HCT116 (cell line): ENCODE data around the gene GRB7. TPM values are rescaled to one million over a fixed set of nuclear protein-coding genes. Genes with fewer than 3 reads are reported as not detected.
"Not testable (repeated sequence)": the region's sequence is repeated elsewhere in the genome, so short reads cannot be mapped to it uniquely, and the experiment has no call there.

Source experiments
- ATAC-seq: fragments of 200-7000 bp; cut with Tn5 transposase; 2 replicates; pipeline ENCODE4 v1.9.1; 2020; ENCODE audit warnings: mild to moderate bottlenecking, moderate library complexity
- BruUV-seq: library from RNA; stranded (reverse); fragments of 400-500 nt; replicated peaks from 2 replicates; lab custom pipeline; 2021; lab: Mats Ljungman, UMichigan
- CTCF ChIA-PET: fragments of 300-600 bp; sonication (Branson Sonifier 250); formaldehyde crosslinking; loops from one replicate; lab custom pipeline; 2021; ENCODE audit warnings: antibody characterized with exemption; lab: Charles Lee
- POLR2A ChIA-PET: fragments of 300-600, 350-600 bp; sonication (Branson Sonifier 250); formaldehyde crosslinking; loops from one replicate; lab custom pipeline; 2021; ENCODE audit warnings: antibody characterized with exemption; lab: Charles Lee
- RAD21 ChIA-PET, 2 experiments: fragments of 300-600 bp; sonication (Branson Sonifier 250); formaldehyde crosslinking; loops; one replicate each; lab custom pipeline; 2023; ENCODE audit warnings: low total read pairs in 2 of 2; ENCODE audit not compliant: uncharacterized antibody in 2 of 2, unreplicated experiment in 2 of 2, low non-redundant PET in 1 of 2; lab: Charles Lee
- DNase-seq: peaks from one replicate; pipeline ENCODE4 v3.0.0-alpha.2; 2010; ENCODE audit warnings: low read depth, low spot score
- H2AFZ ChIP-seq: fragments of 200-600 bp; shearing (Covaris generic), sonication (generic); 2 replicates; pipeline ENCODE4 v1.6.1; 2017; ENCODE audit warnings: low read depth, mixed run types, mixed read lengths, antibody characterized with exemption, low read length; ENCODE audit not compliant: poor library complexity, severe bottlenecking
- H3K27ac ChIP-seq: 2 replicates; pipeline ENCODE4 v1.5.1; 2012; ENCODE audit warnings: low read depth, low read length
- H3K27me3 ChIP-seq: fragments of 200-600 bp; sonication (generic); 2 replicates; pipeline ENCODE4 v1.6.1; 2016; ENCODE audit warnings: mixed run types, low read length, mixed read lengths; ENCODE audit not compliant: insufficient read depth
- H3K36me3 ChIP-seq, 2 experiments: fragments of 200-500 bp in 1 of 2; fragments of 200-600 bp in 1 of 2; sonication (Bioruptor generic) in 1 of 2; sonication (generic) in 1 of 2; 2 replicates each; pipeline versions ENCODE4 v1.5.1 to v1.6.1; 2014 to 2016; ENCODE audit warnings: low read length in 2 of 2, inconsistent platforms in 1 of 2, mixed read lengths in 1 of 2, mixed run types in 1 of 2; ENCODE audit not compliant: insufficient read depth in 2 of 2, control insufficient read depth in 1 of 2
- H3K4me1 ChIP-seq, 2 experiments: fragments of 200-600 bp in 1 of 2; sonication (generic) in 1 of 2; 2 replicates each; pipeline versions ENCODE4 v1.5.1 to v1.6.1; 2012 to 2017; ENCODE audit warnings: low read length in 2 of 2, inconsistent platforms in 1 of 2, mild to moderate bottlenecking in 1 of 2, mixed read lengths in 1 of 2, mixed run types in 1 of 2, moderate library complexity in 1 of 2; ENCODE audit not compliant: insufficient read depth in 2 of 2, control insufficient read depth in 1 of 2
- H3K4me2 ChIP-seq: fragments of 200-600 bp; sonication (generic); 2 replicates; pipeline ENCODE4 v1.6.1; 2017; ENCODE audit warnings: mixed run types, low read length, mixed read lengths
- H3K4me3 ChIP-seq, 2 experiments: fragments of 200-600 bp in 1 of 2; sonication (generic) in 1 of 2; replicated peaks in 1 of 2; 2 replicates each; pipeline ENCODE4 v1.5.1; 2011 to 2016; ENCODE audit warnings: low read length in 2 of 2, control low read depth in 1 of 2, low read depth in 1 of 2, mild to moderate bottlenecking in 1 of 2, mixed read lengths in 1 of 2, mixed run types in 1 of 2
- H3K79me2 ChIP-seq: fragments of 200-600 bp; sonication (generic); 2 replicates; pipeline ENCODE4 v1.6.1; 2017; ENCODE audit warnings: mild to moderate bottlenecking, mixed run types, low read length, moderate library complexity, mixed read lengths; ENCODE audit not compliant: insufficient read depth
- H3K9ac ChIP-seq: fragments of 200-600 bp; sonication (generic); 2 replicates; pipeline ENCODE4 v1.6.1; 2016; ENCODE audit warnings: low read length, mixed read lengths
- H3K9me2 ChIP-seq: fragments of 200-600 bp; sonication (generic), shearing (Covaris generic); 2 replicates; pipeline ENCODE4 v1.6.1; 2017; ENCODE audit warnings: mixed run types, mild to moderate bottlenecking, moderate library complexity; ENCODE audit not compliant: insufficient read depth
- H3K9me3 ChIP-seq, 2 experiments: fragments of 200-500 bp in 1 of 2; fragments of 200-600 bp in 1 of 2; sonication (Bioruptor generic) in 1 of 2; sonication (generic) in 1 of 2; 2 replicates each; pipeline ENCODE4 v1.6.1; 2014 to 2017; ENCODE audit warnings: low read length in 2 of 2, mixed read lengths in 2 of 2, inconsistent platforms in 1 of 2, low read depth in 1 of 2, mild to moderate bottlenecking in 1 of 2, mixed run types in 1 of 2, moderate library complexity in 1 of 2; ENCODE audit not compliant: control insufficient read depth in 1 of 2, insufficient read depth in 1 of 2
- H4K20me1 ChIP-seq: fragments of 200-600 bp; sonication (generic), shearing (Covaris generic); 2 replicates; pipeline ENCODE4 v1.6.1; 2017; ENCODE audit warnings: mixed run types, mild to moderate bottlenecking, moderate library complexity; ENCODE audit not compliant: insufficient read depth
- EZH2 ChIP-seq: fragments of 200-600 bp; sonication (generic); IDR thresholded peaks from 2 replicates; pipeline ENCODE4 v1.6.1; 2017; ENCODE audit warnings: antibody characterized with exemption, mixed run types
- FOSL1 ChIP-seq: IDR thresholded peaks from 2 replicates; pipeline ENCODE4 v1.6.1; 2012; ENCODE audit warnings: low read depth
- MAX ChIP-seq: IDR thresholded peaks from 2 replicates; pipeline ENCODE4 v1.6.1; 2012
- REST ChIP-seq: IDR thresholded peaks from 2 replicates; pipeline ENCODE4 v1.6.1; 2012; ENCODE audit warnings: low read depth
- SIN3A ChIP-seq: IDR thresholded peaks from 2 replicates; pipeline ENCODE4 v1.6.1; 2012; ENCODE audit warnings: low read depth
- TCF7L2 ChIP-seq: IDR thresholded peaks from 2 replicates; pipeline ENCODE4 v1.7.0; 2011; ENCODE audit warnings: borderline replicate concordance, inconsistent platforms; ENCODE audit not compliant: insufficient read depth, insufficient read length; ENCODE audit errors: extremely low read depth
- ZFX ChIP-seq: fragments of 450-650 bp; IDR thresholded peaks from 2 replicates; pipeline ENCODE4 v1.6.1; 2017
- intact Hi-C: fragments of 100-400 bp; cut with micrococcal nuclease; formaldehyde crosslinking; loops from 2 replicates; pipeline ENCODE4 v1.10.0; 2022
- total RNA-seq: library from RNA; stranded (reverse); gene quantifications from one replicate; pipeline ENCODE4 v1.2.1, GENCODE V29; 2021; ENCODE audit not compliant: unreplicated experiment

Gene GRB7
- total RNA-seq, 1 experiment from 2014 or later = 51.9 TPM

DNA sequence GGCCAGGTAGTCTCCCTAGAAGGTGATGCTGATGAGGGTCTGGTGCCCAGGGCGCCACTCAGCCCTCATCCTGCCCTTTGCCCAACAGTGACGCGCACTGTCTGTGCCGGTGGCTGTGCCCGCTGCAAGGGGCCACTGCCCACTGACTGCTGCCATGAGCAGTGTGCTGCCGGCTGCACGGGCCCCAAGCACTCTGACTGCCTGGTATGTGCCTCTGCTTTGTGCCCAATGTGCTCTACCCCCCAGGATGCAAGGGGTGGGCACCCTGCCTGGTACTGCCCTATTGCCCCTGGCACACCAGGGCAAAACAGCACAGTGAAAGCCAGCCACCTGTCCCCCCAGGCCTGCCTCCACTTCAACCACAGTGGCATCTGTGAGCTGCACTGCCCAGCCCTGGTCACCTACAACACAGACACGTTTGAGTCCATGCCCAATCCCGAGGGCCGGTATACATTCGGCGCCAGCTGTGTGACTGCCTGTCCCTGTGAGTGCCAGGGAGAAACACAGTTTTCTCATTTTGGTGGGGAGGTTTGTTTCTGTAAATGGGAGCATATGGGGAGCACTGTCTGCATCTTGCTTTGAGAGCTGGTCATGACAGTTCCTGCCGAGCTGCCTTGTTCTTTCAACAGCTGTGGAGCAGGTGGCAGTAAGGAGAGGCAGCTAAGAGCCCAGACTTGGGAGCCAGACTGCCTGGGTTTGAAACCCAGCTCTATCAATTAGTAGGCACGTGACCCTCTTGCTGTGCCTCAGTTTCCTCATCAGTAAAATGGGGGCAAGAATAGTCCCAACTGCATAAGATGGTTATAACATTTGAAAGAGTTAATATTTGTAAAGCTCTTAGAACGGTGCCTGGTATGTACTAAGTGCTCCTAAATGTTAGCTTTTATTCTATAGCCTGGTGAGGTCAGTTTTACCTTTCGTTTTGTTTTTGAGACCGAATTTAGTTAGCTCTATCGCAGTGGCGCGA is 27.5 kb upstream of the GRB7 start:
- Histone ChIP-seq H4K20me1 (no peaks in the 10 kb centered on the region), H3K4me2 (no peak overlapping the region), H2AFZ (no peak overlapping the region), H3K9me2 (no peaks in the 10 kb centered on the region), H3K36me3 (peaks cover 4 to 30% of the 10 kb centered on the region in 2 experiments; a peak in 2 of 4 replicates), H3K27me3 (no peaks in the 10 kb centered on the region), H3K79me2 (peaks cover 11% of the 10 kb centered on the region; the same call in 1 of the 2 replicates), H3K4me1 (peaks cover 18 to 19% of the 10 kb centered on the region in 2 experiments), H3K9ac (no peak overlapping the region), H3K4me3 (no peak overlapping the region), H3K9me3 (no peaks in the 10 kb centered on the region), H3K27ac (no peak overlapping the region)
- ChIA-PET RAD21 (no interaction called here), POLR2A (no interaction called here), CTCF (interaction anchor here (0.6 to 1.2 kb wide), 2 partner anchors 10 to 163 kb away, joined by 3 read pairs; partner anchors contain the start of gene ERBB2)
- DNase-seq (no peak), ATAC-seq (no peak)
- TF ChIP-seq ZFX = no peak
- no peak for TF ChIP-seq SIN3A
- TF ChIP-seq MAX = no peak
- TF ChIP-seq EZH2 = no peak
- TF ChIP-seq FOSL1 = no peak
- TF ChIP-seq TCF7L2 = no peak
- no peak for TF ChIP-seq REST
- intact Hi-C loops = no loop called here
- no TSS peak for BruUV-seq

GRCh38 chr17:39711071-39711470 is 26.7 kb upstream of the GRB7 start:
- peaks cover 10 to 12% of the 10 kb centered on the region in 2 experiments for H3K4me1 ChIP-seq
- POLR2A ChIA-PET, H3K27ac ChIP-seq, RAD21 ChIA-PET, H3K4me2 ChIP-seq, H3K27me3 ChIP-seq, H3K4me3 ChIP-seq, H3K9me2 ChIP-seq, H3K9ac ChIP-seq, H4K20me1 ChIP-seq, intact Hi-C loops, H3K79me2 ChIP-seq, DNase-seq, ATAC-seq, BruUV-seq, H2AFZ ChIP-seq, H3K9me3 ChIP-seq: not testable (repeated sequence)
- CTCF ChIA-PET = interaction anchor here (0.6 to 1.2 kb wide), 2 partner anchors 11 to 164 kb away, joined by 3 read pairs; partner anchors contain the start of gene ERBB2
- peaks cover 4 to 32% of the 10 kb centered on the region in 2 experiments; a peak in 3 of 4 replicates for H3K36me3 ChIP-seq
